Ishikawa (cell line): ENCODE data around the gene TOR4A.

Experiments
- CEBPB ChIP-seq: IDR thresholded peaks from 2 replicates; pipeline ENCODE4 v1.6.1; 2012
- CREB1 ChIP-seq: IDR thresholded peaks from 2 replicates; pipeline ENCODE4 v1.6.1; 2012; ENCODE audit warnings: low read depth
- EGR1 ChIP-seq: IDR thresholded peaks from 2 replicates; pipeline ENCODE4 v1.6.1; 2012
- EP300 ChIP-seq: IDR thresholded peaks from 2 replicates; pipeline ENCODE4 v1.6.1; 2012; ENCODE audit warnings: borderline replicate concordance
- FOXM1 ChIP-seq: IDR thresholded peaks from 2 replicates; pipeline ENCODE4 v1.6.1; 2012; ENCODE audit warnings: low read depth, borderline replicate concordance
- NFIC ChIP-seq: IDR thresholded peaks from 2 replicates; pipeline ENCODE4 v1.6.1; 2012
- RAD21 ChIP-seq: IDR thresholded peaks from 2 replicates; pipeline ENCODE4 v1.6.1; 2012; ENCODE audit warnings: low read depth
- TAF1 ChIP-seq: IDR thresholded peaks from 2 replicates; pipeline ENCODE4 v1.6.1; 2012; ENCODE audit warnings: low read depth, mild to moderate bottlenecking
- TCF12 ChIP-seq: IDR thresholded peaks from 2 replicates; pipeline ENCODE4 v1.6.1; 2012; ENCODE audit warnings: low read depth
- TEAD4 ChIP-seq: IDR thresholded peaks from 2 replicates; pipeline ENCODE4 v1.6.1; 2012
- YY1 ChIP-seq: IDR thresholded peaks from 2 replicates; pipeline ENCODE4 v1.6.1; 2012; ENCODE audit warnings: low read depth
- ZBTB7A ChIP-seq: IDR thresholded peaks from 2 replicates; pipeline ENCODE4 v1.6.1; 2012; ENCODE audit warnings: low read depth
- TF ChIP-seq, protein P1 (sequence below): IDR thresholded peaks from 2 replicates; pipeline ENCODE4 v1.6.1; 2012; ENCODE audit warnings: low read depth, mild to moderate bottlenecking
- TF ChIP-seq, protein P2 (sequence below): IDR thresholded peaks from 2 replicates; pipeline ENCODE4 v1.6.1; 2012
- TF ChIP-seq, protein P3 (sequence below): IDR thresholded peaks from 2 replicates; pipeline ENCODE4 v1.6.1; 2012

The TOR4A gene

DNA sequence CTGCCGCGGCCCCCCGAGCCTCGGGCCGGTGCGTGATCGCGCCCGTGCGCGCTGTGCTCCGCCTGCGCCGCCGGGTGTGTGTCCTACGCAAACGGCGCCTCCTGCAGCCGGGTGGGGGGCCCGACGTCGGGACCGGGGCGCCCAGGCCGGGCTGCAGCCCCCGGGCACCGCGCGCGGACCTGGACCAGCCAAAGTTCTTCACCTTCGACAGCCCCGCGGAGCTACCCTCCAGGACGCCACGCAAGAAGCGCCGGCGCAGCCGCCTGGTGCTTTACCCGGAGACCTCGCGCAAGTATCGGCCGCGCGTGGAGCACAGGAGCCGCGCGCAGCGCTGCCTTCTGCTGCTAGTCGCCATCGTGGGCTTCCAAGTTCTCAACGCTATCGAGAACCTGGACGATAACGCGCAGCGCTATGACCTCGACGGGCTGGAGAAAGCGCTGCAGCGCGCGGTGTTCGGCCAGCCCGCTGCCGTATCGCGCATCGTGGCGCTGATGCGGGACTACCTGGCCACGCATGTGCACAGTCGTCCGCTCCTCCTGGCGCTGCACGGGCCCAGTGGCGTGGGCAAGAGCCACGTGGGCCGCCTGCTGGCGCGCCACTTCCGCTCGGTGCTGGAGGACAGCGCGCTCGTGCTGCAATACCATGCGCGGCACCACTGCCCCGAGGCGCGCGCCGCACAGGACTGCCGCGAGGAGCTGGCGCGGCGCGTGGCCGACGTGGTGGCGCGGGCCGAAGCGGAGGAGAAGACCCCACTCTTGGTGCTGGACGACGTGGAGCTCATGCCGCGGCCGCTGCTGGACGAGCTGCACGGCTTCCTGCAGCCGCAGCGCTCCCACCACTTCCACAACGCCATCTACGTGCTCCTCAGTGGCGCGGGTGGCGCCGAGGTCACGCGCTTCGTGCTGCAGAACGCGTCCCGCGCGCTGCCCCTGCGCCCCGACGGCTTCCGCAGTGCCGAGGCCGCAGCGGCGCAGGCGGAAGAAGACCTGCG is 1.5 kb downstream of the TOR4A start:
- TF ChIP-seq NFIC = no peak
- TF ChIP-seq FOXM1 = no peak
- TF ChIP-seq EP300 = no peak
- TF ChIP-seq, protein P1, sequence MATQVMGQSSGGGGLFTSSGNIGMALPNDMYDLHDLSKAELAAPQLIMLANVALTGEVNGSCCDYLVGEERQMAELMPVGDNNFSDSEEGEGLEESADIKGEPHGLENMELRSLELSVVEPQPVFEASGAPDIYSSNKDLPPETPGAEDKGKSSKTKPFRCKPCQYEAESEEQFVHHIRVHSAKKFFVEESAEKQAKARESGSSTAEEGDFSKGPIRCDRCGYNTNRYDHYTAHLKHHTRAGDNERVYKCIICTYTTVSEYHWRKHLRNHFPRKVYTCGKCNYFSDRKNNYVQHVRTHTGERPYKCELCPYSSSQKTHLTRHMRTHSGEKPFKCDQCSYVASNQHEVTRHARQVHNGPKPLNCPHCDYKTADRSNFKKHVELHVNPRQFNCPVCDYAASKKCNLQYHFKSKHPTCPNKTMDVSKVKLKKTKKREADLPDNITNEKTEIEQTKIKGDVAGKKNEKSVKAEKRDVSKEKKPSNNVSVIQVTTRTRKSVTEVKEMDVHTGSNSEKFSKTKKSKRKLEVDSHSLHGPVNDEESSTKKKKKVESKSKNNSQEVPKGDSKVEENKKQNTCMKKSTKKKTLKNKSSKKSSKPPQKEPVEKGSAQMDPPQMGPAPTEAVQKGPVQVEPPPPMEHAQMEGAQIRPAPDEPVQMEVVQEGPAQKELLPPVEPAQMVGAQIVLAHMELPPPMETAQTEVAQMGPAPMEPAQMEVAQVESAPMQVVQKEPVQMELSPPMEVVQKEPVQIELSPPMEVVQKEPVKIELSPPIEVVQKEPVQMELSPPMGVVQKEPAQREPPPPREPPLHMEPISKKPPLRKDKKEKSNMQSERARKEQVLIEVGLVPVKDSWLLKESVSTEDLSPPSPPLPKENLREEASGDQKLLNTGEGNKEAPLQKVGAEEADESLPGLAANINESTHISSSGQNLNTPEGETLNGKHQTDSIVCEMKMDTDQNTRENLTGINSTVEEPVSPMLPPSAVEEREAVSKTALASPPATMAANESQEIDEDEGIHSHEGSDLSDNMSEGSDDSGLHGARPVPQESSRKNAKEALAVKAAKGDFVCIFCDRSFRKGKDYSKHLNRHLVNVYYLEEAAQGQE = no peak
- no peak for TF ChIP-seq YY1
- no peak for TF ChIP-seq TCF12
- TF ChIP-seq TEAD4 = no peak
- TF ChIP-seq, protein P2, sequence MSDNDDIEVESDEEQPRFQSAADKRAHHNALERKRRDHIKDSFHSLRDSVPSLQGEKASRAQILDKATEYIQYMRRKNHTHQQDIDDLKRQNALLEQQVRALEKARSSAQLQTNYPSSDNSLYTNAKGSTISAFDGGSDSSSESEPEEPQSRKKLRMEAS = no peak
- TF ChIP-seq EGR1 = no peak
- no peak for TF ChIP-seq ZBTB7A
- TF ChIP-seq, protein P3, sequence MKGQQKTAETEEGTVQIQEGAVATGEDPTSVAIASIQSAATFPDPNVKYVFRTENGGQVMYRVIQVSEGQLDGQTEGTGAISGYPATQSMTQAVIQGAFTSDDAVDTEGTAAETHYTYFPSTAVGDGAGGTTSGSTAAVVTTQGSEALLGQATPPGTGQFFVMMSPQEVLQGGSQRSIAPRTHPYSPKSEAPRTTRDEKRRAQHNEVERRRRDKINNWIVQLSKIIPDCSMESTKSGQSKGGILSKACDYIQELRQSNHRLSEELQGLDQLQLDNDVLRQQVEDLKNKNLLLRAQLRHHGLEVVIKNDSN = no peak
- no peak for TF ChIP-seq RAD21
- no peak for TF ChIP-seq CREB1
- TF ChIP-seq TAF1 = no peak
- TF ChIP-seq CEBPB = no peak

DNA sequence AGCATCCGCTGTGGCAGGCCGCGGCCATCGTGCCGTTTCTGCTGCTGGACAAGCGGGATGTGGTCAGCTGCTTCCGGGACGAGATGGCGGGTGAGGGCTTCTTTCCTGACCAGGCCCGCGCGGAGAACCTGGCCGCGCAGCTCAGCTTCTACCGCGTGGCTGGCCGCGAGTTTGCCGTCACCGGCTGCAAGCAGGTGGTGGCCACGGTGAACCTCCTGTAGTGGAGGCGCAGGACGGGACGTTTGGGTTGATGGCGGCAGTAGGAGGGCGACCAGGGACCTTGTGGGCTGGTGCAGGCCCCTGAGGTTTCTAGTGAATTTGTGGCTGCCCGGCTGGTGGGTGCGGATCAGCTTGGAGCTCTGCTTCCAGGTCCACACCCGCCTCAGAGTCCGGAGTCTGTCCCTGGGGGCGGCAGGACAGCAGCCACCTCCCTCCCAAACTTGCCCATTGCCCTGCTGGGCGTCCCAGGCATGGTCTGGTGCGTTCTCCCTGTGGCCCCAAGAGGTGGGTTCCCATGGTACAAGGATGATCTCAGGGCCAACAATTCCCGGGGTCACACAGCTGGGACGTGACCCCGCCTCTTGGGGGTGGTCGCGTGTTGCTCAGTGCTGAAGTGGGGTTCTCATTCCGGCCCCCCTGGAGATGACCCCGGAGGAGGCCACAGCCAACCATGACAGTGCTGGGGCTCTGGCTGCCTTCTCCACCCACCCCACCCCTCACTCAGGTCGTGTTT is 2.4 kb downstream of the TOR4A start:
- no peak for TF ChIP-seq EGR1
- TF ChIP-seq TAF1 = no peak
- TF ChIP-seq FOXM1 = no peak
- no peak for TF ChIP-seq ZBTB7A
- TF ChIP-seq YY1 = no peak
- no peak for TF ChIP-seq CEBPB
- TF ChIP-seq CREB1 = no peak
- TF ChIP-seq, protein P3 = no peak
- TF ChIP-seq, protein P2 = no peak
- TF ChIP-seq TCF12 = no peak
- TF ChIP-seq, protein P1 = no peak
- no peak for TF ChIP-seq NFIC
- no peak for TF ChIP-seq RAD21

DNA sequence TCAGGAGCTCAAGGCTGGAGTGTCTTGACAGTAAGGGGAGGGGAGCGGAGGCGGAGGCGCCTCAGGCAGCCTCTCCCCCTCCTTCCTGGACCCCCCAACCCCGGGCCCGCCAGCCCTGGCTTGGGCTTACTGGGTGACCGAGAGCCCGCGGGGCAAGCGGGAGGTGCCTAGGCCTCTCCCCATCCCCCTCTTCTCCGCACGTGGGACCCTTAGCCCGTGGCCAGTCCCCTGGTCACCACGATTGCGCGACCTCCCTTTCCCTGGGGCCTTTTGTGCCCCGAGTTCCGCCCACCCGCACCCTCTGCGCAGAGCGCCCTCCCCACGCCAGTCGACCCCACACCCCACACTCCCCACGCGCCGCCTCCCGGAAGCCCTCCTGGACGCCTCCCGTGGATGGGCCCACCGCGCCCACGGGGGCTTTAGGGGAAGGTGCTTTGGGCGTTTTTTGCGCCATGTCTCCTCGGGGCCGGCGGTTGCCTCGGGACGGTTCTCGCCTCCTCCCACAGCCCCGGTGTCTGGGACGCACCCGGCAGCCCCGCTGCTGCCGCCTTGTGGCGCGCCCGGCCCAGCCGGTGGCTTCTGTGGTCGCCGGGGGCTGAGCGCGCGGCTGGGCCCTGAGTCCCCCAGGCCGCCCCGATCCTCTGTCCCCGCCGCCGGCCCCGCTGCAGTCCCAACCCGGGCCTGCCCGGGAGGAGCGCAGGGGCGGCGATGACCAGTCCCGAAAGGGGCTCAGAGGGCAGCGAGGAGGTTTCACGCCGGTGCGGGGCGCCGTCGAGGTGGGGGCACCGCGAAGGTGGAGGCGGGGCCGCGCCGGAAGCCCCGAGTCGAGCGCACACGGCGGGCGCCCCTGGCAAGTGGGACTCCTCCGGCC is 3.2 kb downstream of the TOR4A start:
- TF ChIP-seq CEBPB = no peak
- TF ChIP-seq TEAD4 = no peak
- TF ChIP-seq, protein P3 = no peak
- TF ChIP-seq EGR1 = no peak
- TF ChIP-seq EP300 = no peak
- no peak for TF ChIP-seq NFIC

DNA sequence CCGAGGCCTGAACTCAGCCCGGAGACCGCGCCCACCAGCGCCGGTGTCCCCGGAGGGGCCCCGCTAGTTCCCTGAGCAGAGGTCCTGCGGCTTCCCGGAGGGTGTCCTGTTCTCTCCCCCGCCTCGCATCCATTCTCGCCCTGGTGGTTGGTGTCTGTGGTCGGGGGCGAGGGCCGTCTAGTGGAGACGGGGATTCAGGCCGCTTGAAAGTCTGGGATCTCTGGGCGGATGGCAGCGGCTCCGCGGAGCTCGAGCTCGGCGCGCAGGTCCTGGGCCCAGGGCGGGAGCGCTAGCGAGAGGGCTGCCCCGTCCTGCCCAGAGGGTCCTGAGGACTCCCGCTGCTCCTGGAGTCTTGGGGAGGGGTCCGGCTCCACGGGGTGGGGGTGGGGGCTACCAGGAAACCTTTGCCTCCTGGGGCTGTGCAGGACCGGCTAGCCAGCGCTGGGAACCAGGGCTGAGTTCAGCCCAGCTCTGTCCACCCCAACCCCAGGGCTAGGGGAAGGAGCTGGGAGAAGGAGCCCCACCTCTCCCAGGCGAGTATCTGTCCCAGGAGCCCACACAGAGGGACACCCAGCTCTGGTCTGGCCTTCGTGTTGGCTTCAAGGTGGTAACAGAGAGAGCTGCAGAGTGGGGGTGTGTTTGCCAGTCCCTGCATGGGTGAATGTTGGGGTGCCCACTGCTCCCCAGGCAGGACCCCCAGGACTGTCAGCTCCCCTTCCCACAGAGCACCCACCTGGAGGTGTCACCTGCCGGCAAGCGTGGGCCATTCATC is 4.0 kb downstream of the TOR4A start:
- TF ChIP-seq, protein P1 = no peak
- TF ChIP-seq, protein P2 = no peak
- TF ChIP-seq RAD21 = no peak
- no peak for TF ChIP-seq FOXM1
